HG03521 (cell line): ENCODE measurements around the gene MRO.
"Not testable (repeated sequence)": the region's sequence is repeated elsewhere in the genome, so short reads cannot be mapped to it uniquely, and the experiment has no call there.

Experiments used
- ATAC-seq: cut with Tn5 transposase; IDR thresholded peaks from one replicate; pipeline ENCODE4 v1.9.1; 2021; ENCODE audit warnings: mild to moderate bottlenecking, moderate library complexity; ENCODE audit not compliant: unreplicated experiment

MRO gene

GRCh38 chr18:50793641-50794565, 25.9 kb downstream of the MRO start:
- ATAC-seq = no peak

GRCh38 chr18:50792885-50793284, 26.9 kb downstream of the MRO start:
- ATAC-seq = no peak

- ATAC-seq = no peak
These were observed 28.0 kb downstream of the MRO start for GRCh38 chr18:50791599-50792438.

- ATAC-seq = no peak
These were observed 28.9 kb downstream of the MRO start for GRCh38 chr18:50790948-50791347.

- ATAC-seq = no peak
These were observed 29.6 kb downstream of the MRO start for GRCh38 chr18:50790241-50790640.

GRCh38 chr18:50788284-50788683, 31.5 kb downstream of the MRO start:
- no peak for ATAC-seq

GRCh38 chr18:50786864-50787263, 33.0 kb downstream of the MRO start:
- ATAC-seq = no peak

GRCh38 chr18:50783553-50783952, 36.3 kb downstream of the MRO start:
- ATAC-seq = no peak

GRCh38 chr18:50779021-50779420, 40.8 kb downstream of the MRO start:
- ATAC-seq = not testable (repeated sequence)

GRCh38 chr18:50776383-50776782, 43.4 kb downstream of the MRO start:
- no peak for ATAC-seq

GRCh38 chr18:50775726-50776125, 44.1 kb downstream of the MRO start:
- ATAC-seq = no peak

GRCh38 chr18:50775207-50775606, 44.6 kb downstream of the MRO start:
- ATAC-seq = no peak

GRCh38 chr18:50769463-50769862, 50.4 kb downstream of the MRO start:
- ATAC-seq = no peak

GRCh38 chr18:50757358-50757757, 62.5 kb downstream of the MRO start:
- no peak for ATAC-seq

- no peak for ATAC-seq
These were observed 65.5 kb downstream of the MRO start for GRCh38 chr18:50754297-50754696.

GRCh38 chr18:50753311-50753710, 66.5 kb downstream of the MRO start:
- ATAC-seq = no peak

- no peak for ATAC-seq
These were observed 67.9 kb downstream of the MRO start for GRCh38 chr18:50751947-50752346.

GRCh38 chr18:50751490-50751889, 68.3 kb downstream of the MRO start:
- ATAC-seq = no peak

GRCh38 chr18:50750546-50750945, 69.3 kb downstream of the MRO start:
- no peak for ATAC-seq

GRCh38 chr18:50749945-50750344, 69.9 kb downstream of the MRO start:
- no peak for ATAC-seq

GRCh38 chr18:50749421-50749820, 70.4 kb downstream of the MRO start:
- ATAC-seq = no peak
